ENCODE results near the gene CTLA4.

Gene CTLA4

GRCh38 chr2:203890733-203891132 lies 23.2 kb downstream of the CTLA4 start:
- H3K4me3 Mint-ChIP-seq, result no peak overlapping the region
- peaks cover 12% of the 10 kb centered on the region for H3K27me3 Mint-ChIP-seq
- H3K4me1 Mint-ChIP-seq, result no peaks in the 10 kb centered on the region
- ATAC-seq (ENCODE audit: low read depth), result no peak
- no peaks in the 10 kb centered on the region for H3K36me3 Mint-ChIP-seq
- H3K9me3 Mint-ChIP-seq, result no peaks in the 10 kb centered on the region
- DNase-seq (ENCODE audit: low spot score in 2 of 2), result no peak
- H3K27ac Mint-ChIP-seq, result no peak overlapping the region

DNA sequence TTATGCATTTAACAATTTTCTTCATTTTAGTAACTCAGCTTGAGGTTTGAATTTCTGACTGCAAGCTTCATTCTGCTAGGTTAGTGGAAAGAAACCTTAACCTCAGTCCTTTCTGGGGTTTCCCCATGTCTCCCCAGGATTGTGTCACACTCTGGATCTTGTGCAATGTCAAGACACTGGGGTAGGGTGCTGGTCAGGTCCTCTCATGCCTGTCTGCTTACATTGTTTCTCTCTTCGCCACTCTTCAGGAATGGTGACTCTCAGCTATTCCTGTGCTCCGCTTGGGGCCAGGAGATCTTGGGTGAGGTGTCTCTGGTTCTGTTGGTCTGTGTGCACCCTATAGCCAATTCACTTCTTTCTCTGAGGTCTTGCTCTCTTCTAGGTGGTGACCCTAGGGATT lies 23.9 kb downstream of the CTLA4 start:
- ATAC-seq (ENCODE audit: low read depth), result no peak
- DNase-seq (ENCODE audit: low spot score in 2 of 2), result no peak
- no peak overlapping the region for H3K4me3 Mint-ChIP-seq

GRCh38 chr2:203892207-203892606 lies 24.6 kb downstream of the CTLA4 start:
- Mint-ChIP-seq H3K27me3 (peaks cover 10% of the 10 kb centered on the region), H3K4me1 (no peaks in the 10 kb centered on the region), H3K9me3 (no peaks in the 10 kb centered on the region), H3K4me3 (no peak overlapping the region), H3K36me3 (no peaks in the 10 kb centered on the region), H3K27ac (no peak overlapping the region)
- ATAC-seq (ENCODE audit: low read depth) (no peak), DNase-seq (ENCODE audit: low spot score in 2 of 2) (no peak)

More for the DNA sequence above, 23.9 kb downstream of the CTLA4 start:
- H3K9me3 Mint-ChIP-seq, result no peaks in the 10 kb centered on the region
- H3K4me1 Mint-ChIP-seq, result no peaks in the 10 kb centered on the region
- H3K27me3 Mint-ChIP-seq, result peaks cover 10% of the 10 kb centered on the region
- no peaks in the 10 kb centered on the region for H3K36me3 Mint-ChIP-seq
- H3K27ac Mint-ChIP-seq, result no peak overlapping the region

DNA sequence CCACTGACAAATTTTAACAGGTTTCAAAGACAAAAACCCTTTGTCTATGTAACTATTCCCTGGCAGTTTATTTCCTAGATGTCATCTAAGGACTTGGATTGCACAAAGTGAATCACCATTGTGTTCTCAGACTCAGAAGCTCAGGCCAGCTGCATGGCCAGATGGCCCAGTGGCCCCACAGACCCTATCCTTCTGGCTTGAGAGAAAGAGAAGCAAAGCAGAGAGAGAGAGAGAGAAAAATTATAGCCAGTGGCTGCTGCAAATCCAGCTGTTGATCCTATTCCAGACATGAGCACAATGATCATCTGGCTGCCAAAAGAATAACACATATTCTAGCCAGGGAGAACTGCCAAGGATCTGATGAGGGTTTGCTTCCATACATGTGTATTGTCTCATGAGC lies 25.8 kb downstream of the CTLA4 start:
- no peak for DNase-seq (ENCODE audit: low spot score in 2 of 2)
- H3K4me1 Mint-ChIP-seq, result peaks cover 6% of the 10 kb centered on the region
- H3K4me3 Mint-ChIP-seq, result no peak overlapping the region
- H3K9me3 Mint-ChIP-seq, result no peaks in the 10 kb centered on the region
- peaks cover 9% of the 10 kb centered on the region for H3K27me3 Mint-ChIP-seq
- H3K27ac Mint-ChIP-seq, result no peak overlapping the region
- no peak for ATAC-seq (ENCODE audit: low read depth)
- no peaks in the 10 kb centered on the region for H3K36me3 Mint-ChIP-seq

- DNase-seq (ENCODE audit: low spot score in 2 of 2) (no peak), ATAC-seq (ENCODE audit: low read depth) (no peak)
- Mint-ChIP-seq H3K27ac (no peak overlapping the region), H3K36me3 (no peaks in the 10 kb centered on the region), H3K9me3 (no peaks in the 10 kb centered on the region), H3K4me1 (peaks cover 6% of the 10 kb centered on the region), H3K27me3 (peaks cover 7% of the 10 kb centered on the region), H3K4me3 (no peak overlapping the region)
Observed at GRCh38 chr2:203893840-203894239, 26.3 kb downstream of the CTLA4 start.

- peaks cover 8% of the 10 kb centered on the region for H3K27me3 Mint-ChIP-seq
- H3K27ac Mint-ChIP-seq, result no peak overlapping the region
- no peak overlapping the region for H3K4me3 Mint-ChIP-seq
- H3K4me1 Mint-ChIP-seq, result peaks cover 6% of the 10 kb centered on the region
- DNase-seq (ENCODE audit: low spot score in 2 of 2), result no peak
- H3K9me3 Mint-ChIP-seq, result no peaks in the 10 kb centered on the region
- no peak for ATAC-seq (ENCODE audit: low read depth)
- no peaks in the 10 kb centered on the region for H3K36me3 Mint-ChIP-seq
Observed at GRCh38 chr2:203894262-203894661, 26.7 kb downstream of the CTLA4 start.

DNA sequence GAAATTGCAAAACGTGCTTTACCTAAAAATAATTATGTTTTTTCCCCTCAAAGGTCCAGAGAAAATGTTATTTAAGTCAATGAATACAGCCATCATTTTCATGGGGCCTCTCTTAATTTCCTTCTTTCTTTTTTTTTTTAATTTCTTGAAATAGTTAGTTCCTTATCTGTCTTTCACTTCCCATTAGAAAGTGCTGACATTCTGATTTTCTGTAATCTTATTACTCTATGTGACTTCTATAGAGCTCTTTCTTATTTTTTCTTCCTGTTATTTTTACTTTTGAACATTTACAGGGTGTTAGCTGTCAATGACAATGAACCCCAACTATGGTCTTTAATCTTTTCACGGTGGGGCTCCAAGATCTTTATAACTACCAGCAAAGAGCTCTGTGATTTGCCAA lies 30.0 kb downstream of the CTLA4 start:
- Mint-ChIP-seq H3K4me3 (no peak overlapping the region), H3K4me1 (peaks cover 6% of the 10 kb centered on the region), H3K27ac (no peak overlapping the region), H3K27me3 (peaks cover 5% of the 10 kb centered on the region), H3K36me3 (peaks cover 7% of the 10 kb centered on the region), H3K9me3 (peaks cover 13% of the 10 kb centered on the region)
- DNase-seq (ENCODE audit: low spot score in 2 of 2) (no peak), ATAC-seq (ENCODE audit: low read depth) (peak; percentile 76)

GRCh38 chr2:203898657-203899056 lies 31.1 kb downstream of the CTLA4 start:
- H3K4me1 Mint-ChIP-seq, result peaks cover 6% of the 10 kb centered on the region

GRCh38 chr2:203900253-203900652 lies 32.7 kb downstream of the CTLA4 start:
- Mint-ChIP-seq H3K4me3 (no peak overlapping the region), H3K27me3 (peaks cover 4% of the 10 kb centered on the region), H3K27ac (no peak overlapping the region), H3K4me1 (peaks cover 6% of the 10 kb centered on the region), H3K9me3 (peaks cover 13% of the 10 kb centered on the region), H3K36me3 (peaks cover 7% of the 10 kb centered on the region)
- no peak for ATAC-seq (ENCODE audit: low read depth)
- no peak for DNase-seq (ENCODE audit: low spot score in 2 of 2)

More at GRCh38 chr2:203898657-203899056, 31.1 kb downstream of the CTLA4 start:
- H3K27ac Mint-ChIP-seq, result no peak overlapping the region
- DNase-seq (ENCODE audit: low spot score in 2 of 2) (no peak), ATAC-seq (ENCODE audit: low read depth) (no peak)
- H3K9me3 Mint-ChIP-seq, result peaks cover 13% of the 10 kb centered on the region
- H3K4me3 Mint-ChIP-seq, result no peak overlapping the region
- H3K36me3 Mint-ChIP-seq, result peaks cover 7% of the 10 kb centered on the region
- peaks cover 4% of the 10 kb centered on the region for H3K27me3 Mint-ChIP-seq

DNA sequence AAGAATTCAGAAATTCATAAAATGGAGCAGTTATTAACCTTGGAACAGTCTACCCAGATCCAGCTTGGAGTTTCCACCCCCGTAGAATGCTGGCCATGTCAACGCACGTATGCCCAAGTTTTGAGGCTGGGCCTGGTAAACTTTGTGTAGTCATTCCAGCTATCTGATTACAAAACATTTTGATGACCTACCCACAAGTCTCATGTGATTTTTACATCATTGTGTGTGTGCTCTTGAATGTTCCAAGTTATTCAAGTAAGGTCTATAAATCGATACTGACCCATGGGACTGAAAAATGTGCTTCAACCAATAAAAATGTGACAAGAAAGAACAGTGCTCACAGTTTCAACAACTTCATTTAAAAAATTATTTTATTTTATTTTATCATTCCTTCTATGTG lies 36.5 kb downstream of the CTLA4 start:
- H3K27me3 Mint-ChIP-seq, result peaks cover 4% of the 10 kb centered on the region
- H3K4me1 Mint-ChIP-seq, result peaks cover 2% of the 10 kb centered on the region
- H3K9me3 Mint-ChIP-seq, result peaks cover 13% of the 10 kb centered on the region
- DNase-seq (ENCODE audit: low spot score in 2 of 2), result no peak
- no peak overlapping the region for H3K27ac Mint-ChIP-seq
- no peak for ATAC-seq (ENCODE audit: low read depth)
- H3K4me3 Mint-ChIP-seq, result no peak overlapping the region
- H3K36me3 Mint-ChIP-seq, result peaks cover 7% of the 10 kb centered on the region

- H3K36me3 Mint-ChIP-seq, result peaks cover 6% of the 10 kb centered on the region
- peaks cover 7% of the 10 kb centered on the region for H3K4me1 Mint-ChIP-seq
- no peak overlapping the region for H3K4me3 Mint-ChIP-seq
- DNase-seq (ENCODE audit: low spot score in 2 of 2) (no peak), ATAC-seq (ENCODE audit: low read depth) (no peak)
- H3K27me3 Mint-ChIP-seq, result peaks cover under 1% of the 10 kb centered on the region
- H3K27ac Mint-ChIP-seq, result no peak overlapping the region
- H3K9me3 Mint-ChIP-seq, result peaks cover 12% of the 10 kb centered on the region
Observed at GRCh38 chr2:203905656-203906055, 38.1 kb downstream of the CTLA4 start.

GRCh38 chr2:203908066-203908796 lies 40.7 kb downstream of the CTLA4 start:
- no peak overlapping the region for H3K27ac Mint-ChIP-seq
- no peak for ATAC-seq (ENCODE audit: low read depth)
- H3K4me1 Mint-ChIP-seq, result peaks cover 7% of the 10 kb centered on the region
- peaks cover 2% of the 10 kb centered on the region for H3K27me3 Mint-ChIP-seq
- DNase-seq (ENCODE audit: low spot score in 2 of 2), result no peak
- H3K9me3 Mint-ChIP-seq, result no peaks in the 10 kb centered on the region
- no peaks in the 10 kb centered on the region for H3K36me3 Mint-ChIP-seq
- no peak overlapping the region for H3K4me3 Mint-ChIP-seq

DNA sequence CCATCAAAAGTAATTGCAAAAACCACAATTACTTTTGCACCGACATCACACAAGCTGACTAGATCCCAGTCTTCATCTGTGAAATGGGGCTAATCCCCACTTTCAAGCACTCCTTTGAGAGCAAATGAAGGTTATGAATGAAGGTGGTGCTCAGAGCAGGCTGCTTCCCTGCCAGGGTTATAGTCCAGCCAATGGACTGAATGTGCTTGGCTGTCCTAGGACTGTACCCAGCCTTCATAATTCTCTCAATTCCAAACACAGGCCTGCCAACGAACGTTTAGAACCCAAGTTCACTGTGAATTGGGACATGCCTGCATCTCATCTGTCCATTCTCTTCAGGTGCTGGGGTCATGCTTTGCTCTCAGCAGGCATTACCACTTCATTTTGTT lies 41.2 kb downstream of the CTLA4 start:
- no peaks in the 10 kb centered on the region for H3K36me3 Mint-ChIP-seq
- no peak overlapping the region for H3K27ac Mint-ChIP-seq
- no peaks in the 10 kb centered on the region for H3K9me3 Mint-ChIP-seq
- H3K4me3 Mint-ChIP-seq, result no peak overlapping the region
- H3K4me1 Mint-ChIP-seq, result peaks cover 7% of the 10 kb centered on the region
- H3K27me3 Mint-ChIP-seq, result peaks cover 2% of the 10 kb centered on the region
- DNase-seq (ENCODE audit: low spot score in 2 of 2) (no peak), ATAC-seq (ENCODE audit: low read depth) (no peak)

- DNase-seq (ENCODE audit: low spot score in 2 of 2), result no peak
- Mint-ChIP-seq H3K9me3 (no peaks in the 10 kb centered on the region), H3K27me3 (peaks cover 6% of the 10 kb centered on the region), H3K27ac (no peak overlapping the region), H3K4me1 (peaks cover 7% of the 10 kb centered on the region), H3K4me3 (no peak overlapping the region), H3K36me3 (no peaks in the 10 kb centered on the region)
- ATAC-seq (ENCODE audit: low read depth), result no peak
Observed at GRCh38 chr2:203909261-203909967, 41.8 kb downstream of the CTLA4 start.

GRCh38 chr2:203909974-203910373 lies 42.4 kb downstream of the CTLA4 start:
- no peak for DNase-seq (ENCODE audit: low spot score in 2 of 2)
- Mint-ChIP-seq H3K4me1 (peaks cover 8% of the 10 kb centered on the region), H3K4me3 (no peak overlapping the region), H3K36me3 (no peaks in the 10 kb centered on the region), H3K27me3 (peaks cover 8% of the 10 kb centered on the region), H3K9me3 (no peaks in the 10 kb centered on the region), H3K27ac (no peak overlapping the region)
- ATAC-seq (ENCODE audit: low read depth), result no peak
